GM19023 (cell line): ENCODE data around the gene RYR2.
"Not testable (repeated sequence)": the region's sequence is repeated elsewhere in the genome, so short reads cannot be mapped to it uniquely, and the experiment has no call there.

Experiments
- ATAC-seq: cut with Tn5 transposase; IDR thresholded peaks from one replicate; pipeline ENCODE4 v1.9.1; 2021; ENCODE audit warnings: mild to moderate bottlenecking, moderate library complexity; ENCODE audit not compliant: unreplicated experiment

The RYR2 gene

GRCh38 chr1:237071641-237072420 lies 29.8 kb downstream of the RYR2 start:
- ATAC-seq = no peak

- no peak for ATAC-seq
These were observed 32.6 kb downstream of the RYR2 start for GRCh38 chr1:237074371-237075117.

- no peak for ATAC-seq
These were observed 42.5 kb downstream of the RYR2 start for GRCh38 chr1:237084341-237085077.

- ATAC-seq = no peak
These were observed 49.7 kb downstream of the RYR2 start for GRCh38 chr1:237091691-237092090.

GRCh38 chr1:237093691-237094090 lies 51.7 kb downstream of the RYR2 start:
- no peak for ATAC-seq

GRCh38 chr1:237098541-237098940 lies 56.6 kb downstream of the RYR2 start:
- no peak for ATAC-seq

- no peak for ATAC-seq
These were observed 61.0 kb downstream of the RYR2 start for GRCh38 chr1:237103021-237103420.

- no peak for ATAC-seq
These were observed 62.1 kb downstream of the RYR2 start for GRCh38 chr1:237104096-237104495.

- ATAC-seq = no peak
These were observed 63.8 kb downstream of the RYR2 start for GRCh38 chr1:237105826-237106225.

GRCh38 chr1:237108297-237109040 lies 66.5 kb downstream of the RYR2 start:
- ATAC-seq = no peak

GRCh38 chr1:237111807-237112206 lies 69.8 kb downstream of the RYR2 start:
- ATAC-seq = no peak

- no peak for ATAC-seq
These were observed 70.7 kb downstream of the RYR2 start for GRCh38 chr1:237112663-237113062.

- no peak for ATAC-seq
These were observed 73.1 kb downstream of the RYR2 start for GRCh38 chr1:237115035-237115434.

GRCh38 chr1:237119091-237119490 lies 77.1 kb downstream of the RYR2 start:
- no peak for ATAC-seq

GRCh38 chr1:237120683-237121082 lies 78.7 kb downstream of the RYR2 start:
- ATAC-seq = no peak

GRCh38 chr1:237124856-237125462 lies 83.0 kb downstream of the RYR2 start:
- no peak for ATAC-seq

GRCh38 chr1:237126180-237126579 lies 84.2 kb downstream of the RYR2 start:
- no peak for ATAC-seq

GRCh38 chr1:237127301-237127700 lies 85.3 kb downstream of the RYR2 start:
- ATAC-seq = not testable (repeated sequence)

GRCh38 chr1:237133921-237134320 lies 91.9 kb downstream of the RYR2 start:
- no peak for ATAC-seq

- no peak for ATAC-seq
These were observed 92.9 kb downstream of the RYR2 start for GRCh38 chr1:237134929-237135328.
